GM21447 (cell line): ENCODE data around the gene DRD4.
"Not testable (repeated sequence)": the region's sequence is repeated elsewhere in the genome, so short reads cannot be mapped to it uniquely, and the experiment has no call there.

Source experiments
- ATAC-seq: cut with Tn5 transposase; IDR thresholded peaks from one replicate; pipeline ENCODE4 v1.9.1; 2021; ENCODE audit not compliant: unreplicated experiment

Gene DRD4

DNA sequence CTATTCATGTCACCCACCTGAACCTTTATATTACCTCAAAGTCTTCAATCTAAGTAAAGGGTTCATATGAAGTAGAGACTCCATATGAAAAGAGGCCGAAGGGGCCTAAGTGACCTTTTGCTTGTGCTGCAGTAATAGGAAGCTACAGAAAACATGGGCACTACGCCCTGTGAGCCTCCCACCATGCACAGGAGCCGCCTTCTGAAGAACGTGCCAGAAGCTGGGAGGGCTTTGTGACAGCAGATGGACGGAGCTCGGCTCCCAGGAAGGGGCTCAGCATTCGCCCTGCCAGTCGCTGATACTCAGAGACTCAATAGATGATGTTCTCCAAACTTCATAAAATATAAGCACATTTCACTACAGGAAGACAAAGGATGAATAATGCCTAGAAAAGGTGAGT lies 36.8 kb downstream of the DRD4 start:
- no peak for ATAC-seq

DNA sequence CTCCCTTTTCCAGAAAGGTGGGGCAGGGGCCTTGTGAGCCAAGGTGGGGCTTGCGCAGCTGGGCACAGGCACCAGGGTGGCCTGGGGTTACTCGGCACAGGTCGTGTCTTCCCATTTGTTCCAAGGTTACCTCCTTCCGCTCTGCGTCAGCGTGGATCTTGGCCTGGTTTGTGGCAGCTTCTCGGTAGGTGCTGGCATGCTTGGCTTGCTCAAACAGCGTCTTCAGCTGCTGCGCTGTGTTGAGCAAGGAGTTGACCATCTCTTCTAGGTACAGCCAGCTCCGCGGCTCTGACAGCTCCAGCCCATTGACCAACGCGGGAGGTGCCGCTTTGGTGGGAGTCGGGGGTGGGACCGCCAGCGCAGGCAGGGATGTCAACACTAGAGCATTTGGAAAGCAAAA lies 37.3 kb downstream of the DRD4 start:
- ATAC-seq: no peak

DNA sequence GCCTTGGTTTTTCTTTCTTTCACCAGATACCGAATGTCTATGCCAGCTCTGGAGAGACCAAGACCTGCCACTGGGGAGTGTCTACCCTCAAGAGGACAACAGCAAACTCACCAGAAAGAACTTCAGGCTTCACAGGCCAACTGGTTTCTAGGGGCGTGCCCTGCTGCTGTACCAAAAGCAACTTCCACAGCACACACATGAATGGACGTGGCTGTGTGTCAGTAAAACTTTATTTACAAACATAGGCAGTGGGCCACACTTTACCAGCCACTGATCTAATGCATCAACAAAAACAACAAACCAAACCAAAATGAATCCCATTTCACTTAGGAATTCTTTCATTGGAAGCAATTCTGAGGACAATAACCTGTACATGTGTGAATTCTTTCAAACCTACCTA lies 41.2 kb downstream of the DRD4 start:
- ATAC-seq: no peak

DNA sequence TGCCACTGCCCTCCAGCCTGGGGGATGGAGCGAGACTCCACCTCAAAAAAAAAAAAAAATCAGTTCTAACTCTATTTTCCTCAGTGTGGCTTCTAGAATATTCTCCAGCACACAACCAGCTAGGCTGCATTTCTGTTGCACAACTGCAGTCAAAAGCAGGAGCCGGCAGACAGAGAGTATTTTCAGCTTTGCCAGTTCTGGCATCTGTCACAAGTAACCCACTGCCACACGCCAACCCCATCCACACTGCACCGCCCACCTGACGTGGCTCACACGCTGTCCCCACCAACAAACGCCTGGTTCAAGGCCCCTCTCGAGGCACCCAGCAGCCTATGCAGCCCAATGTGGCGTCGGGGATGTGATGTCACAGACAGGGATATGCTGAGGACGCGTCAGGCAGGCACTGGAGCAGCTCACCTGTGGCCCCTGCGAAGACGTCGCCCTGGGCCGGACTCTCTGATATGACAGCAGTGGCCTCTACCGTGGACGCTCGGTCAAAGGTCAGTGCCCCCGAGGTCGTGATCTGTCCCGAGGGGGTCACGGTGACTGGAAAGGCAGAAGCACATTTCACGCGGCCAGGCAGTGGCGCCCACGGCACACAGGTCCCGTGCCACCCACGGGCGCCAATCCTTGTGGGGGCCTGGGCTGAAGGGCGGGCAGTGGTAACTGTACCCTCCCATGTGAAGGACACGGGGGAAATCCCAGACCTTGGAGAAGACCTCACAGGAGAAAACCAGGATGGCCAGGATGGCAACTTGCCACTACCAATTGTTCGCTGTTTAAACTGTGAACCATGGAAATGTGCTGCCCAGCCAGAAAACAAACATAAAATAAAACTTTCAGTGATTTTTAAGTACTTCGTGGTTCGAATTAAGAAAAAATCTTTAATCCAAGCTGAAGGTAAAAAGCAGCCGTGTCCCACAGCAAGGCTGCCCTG lies 42.5 kb downstream of the DRD4 start:
- ATAC-seq: no peak

- ATAC-seq: no peak
These were observed 43.4 kb downstream of the DRD4 start for GRCh38 chr11:680476-680875.

DNA sequence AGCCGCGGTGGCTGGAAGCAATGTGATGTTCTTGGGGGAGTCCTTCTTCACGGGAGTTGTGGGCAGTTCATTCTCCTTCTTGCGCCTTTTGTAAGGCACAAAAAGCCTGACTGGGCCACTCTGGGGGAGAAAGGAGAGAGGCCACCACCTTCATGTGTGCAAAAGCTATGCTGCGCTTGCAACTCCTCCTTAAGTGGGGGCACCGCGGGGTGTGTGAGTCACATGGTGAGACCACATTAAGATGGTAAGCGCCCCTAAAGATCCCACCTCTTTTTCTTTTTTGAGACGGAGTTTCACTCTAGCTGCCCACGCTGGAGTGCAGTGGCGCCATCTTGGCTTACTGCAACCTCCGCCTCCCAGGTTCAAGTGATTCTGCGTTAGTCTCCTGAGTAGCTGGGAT lies 43.9 kb downstream of the DRD4 start:
- ATAC-seq: no peak

- ATAC-seq: no peak
These were observed 49.6 kb downstream of the DRD4 start for GRCh38 chr11:686451-687243.

DNA sequence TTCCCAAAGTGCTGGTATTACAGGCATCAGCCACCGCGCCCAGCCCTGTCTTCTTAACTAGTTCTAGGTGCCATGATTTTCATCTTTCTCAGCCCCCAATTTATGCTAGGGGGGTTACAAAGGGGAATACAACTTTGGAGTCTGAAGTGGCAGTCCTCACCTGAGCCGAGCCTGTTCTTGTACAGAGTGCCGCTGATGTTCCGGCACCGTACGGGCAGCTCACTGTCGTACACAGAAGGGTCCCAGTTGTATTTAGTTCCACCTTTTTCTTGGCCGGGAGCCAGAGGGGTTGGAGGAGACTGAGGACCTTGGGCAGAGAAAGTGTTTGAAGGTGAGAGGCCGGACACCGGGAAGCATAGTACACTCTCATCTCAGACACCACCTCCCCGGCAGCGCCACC lies 50.7 kb downstream of the DRD4 start:
- no peak for ATAC-seq

GRCh38 chr11:688681-689080 lies 51.6 kb downstream of the DRD4 start:
- ATAC-seq: no peak

DNA sequence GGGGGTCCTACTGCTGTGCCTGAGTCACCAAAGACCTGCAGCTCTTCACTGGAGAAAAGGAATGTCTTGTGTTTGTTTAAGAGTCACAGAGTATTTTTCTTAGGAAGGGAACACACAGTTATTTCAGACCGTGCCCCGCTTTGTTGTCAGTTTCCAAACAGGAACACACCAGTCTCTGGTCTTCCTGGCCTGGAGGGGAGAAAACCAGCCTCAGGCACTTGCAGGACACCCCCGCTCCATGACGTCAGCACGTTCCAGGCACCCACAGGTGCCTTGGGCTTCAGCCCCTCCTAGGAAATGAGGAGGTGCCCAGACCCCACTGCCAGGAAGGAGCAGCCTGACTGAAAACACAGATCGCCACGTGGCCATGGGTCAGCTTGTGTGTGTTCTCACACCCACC lies 52.6 kb downstream of the DRD4 start:
- ATAC-seq: no peak

- not testable (repeated sequence) for ATAC-seq
These were observed 53.2 kb downstream of the DRD4 start for GRCh38 chr11:690244-690643.
